Measurements from ENCODE around the gene ACLY.
"Not testable (repeated sequence)": the region's sequence is repeated elsewhere in the genome, so short reads cannot be mapped to it uniquely, and the experiment has no call there.

Gene ACLY

DNA sequence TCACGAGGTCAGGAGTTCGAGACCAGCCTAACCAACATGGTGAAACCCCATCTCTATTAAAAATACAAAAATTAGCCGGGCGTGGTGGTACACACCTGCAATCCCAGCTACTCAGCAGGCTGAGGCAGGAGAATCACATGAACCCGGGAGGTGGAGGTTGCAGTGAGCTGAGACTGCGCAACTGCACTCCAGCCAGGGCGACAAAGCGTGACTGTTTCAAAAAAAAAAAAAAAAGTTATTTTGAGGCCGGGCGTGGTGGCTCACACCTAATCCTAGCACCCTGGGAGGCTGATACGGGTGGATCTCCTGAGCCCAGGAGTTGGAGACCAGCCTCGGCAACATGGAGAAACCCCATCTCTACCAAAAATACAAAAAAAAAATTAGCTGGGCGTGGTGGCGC is 67.4 kb downstream of the ACLY start:
- Mint-ChIP-seq H3K36me3 (ENCODE audit: low read depth) (peaks cover 33% of the 10 kb centered on the region), H3K4me1 (peaks cover 22% of the 10 kb centered on the region)
- not testable (repeated sequence) for DNase-seq, ATAC-seq, H3K9me3 Mint-ChIP-seq, H3K4me3 Mint-ChIP-seq, H3K27me3 Mint-ChIP-seq, H3K27ac Mint-ChIP-seq

DNA sequence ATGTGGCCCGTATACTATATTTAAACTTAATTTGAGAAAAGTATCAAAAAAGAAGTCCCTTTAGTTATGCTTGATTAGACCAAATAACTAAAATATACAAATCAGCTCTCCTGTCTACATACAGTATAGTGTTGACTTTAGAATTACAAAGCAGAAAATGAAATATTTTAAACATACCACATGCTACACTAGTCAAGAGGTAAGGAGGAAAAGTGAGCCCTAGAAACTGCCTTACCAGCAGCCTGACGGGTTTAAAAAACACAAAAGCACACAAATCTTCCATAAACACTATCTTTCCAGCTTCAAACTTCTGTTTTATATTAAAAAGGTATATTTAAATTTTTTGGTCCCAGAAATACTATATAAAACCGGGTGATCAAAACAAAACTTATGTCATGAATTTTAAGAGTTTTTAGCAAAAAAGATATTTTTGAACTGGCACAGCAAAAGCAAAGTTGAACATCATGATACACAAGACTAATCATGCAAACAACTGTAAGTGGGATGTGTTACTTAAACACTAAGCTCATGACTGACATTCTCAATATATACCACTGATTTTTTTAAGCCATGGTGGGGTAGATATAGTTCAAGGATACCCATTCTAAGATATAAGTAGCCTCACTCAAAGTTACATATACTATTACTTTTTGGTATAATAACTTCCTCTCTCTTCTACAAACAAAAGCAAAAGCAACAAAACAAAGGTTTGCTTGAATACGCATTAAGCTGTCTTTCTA is 69.3 kb downstream of the ACLY start:
- Mint-ChIP-seq H3K4me1 (peaks cover 19% of the 10 kb centered on the region), H3K27me3 (no peaks in the 10 kb centered on the region), H3K9me3 (no peaks in the 10 kb centered on the region), H3K36me3 (ENCODE audit: low read depth) (peaks cover 24% of the 10 kb centered on the region), H3K4me3 (no peak overlapping the region), H3K27ac (no peak overlapping the region)
- ATAC-seq (no peak), DNase-seq (no peak)

DNA sequence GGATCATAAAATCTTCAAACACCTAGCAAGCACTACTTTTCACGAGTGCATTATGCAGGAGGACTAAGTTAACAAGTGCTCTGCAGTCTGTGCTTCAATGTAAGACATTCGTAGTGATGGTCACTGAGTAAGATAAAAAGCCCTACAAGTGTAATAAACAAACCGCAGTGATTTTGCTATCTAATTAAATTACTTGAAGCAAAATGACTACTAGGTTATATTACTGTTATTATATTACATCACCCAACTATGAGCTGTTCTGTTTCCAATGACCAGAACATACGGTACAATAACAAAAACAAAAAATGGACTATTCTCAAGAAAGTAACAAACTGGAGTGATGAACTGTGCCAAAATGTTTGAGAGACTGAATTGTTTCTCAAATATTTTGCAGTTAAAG is 70.0 kb downstream of the ACLY start:
- Mint-ChIP-seq H3K9me3 (no peaks in the 10 kb centered on the region), H3K36me3 (ENCODE audit: low read depth) (peaks cover 18% of the 10 kb centered on the region), H3K4me1 (peaks cover 19% of the 10 kb centered on the region), H3K27me3 (no peaks in the 10 kb centered on the region), H3K4me3 (no peak overlapping the region), H3K27ac (no peak overlapping the region)
- DNase-seq (no peak), ATAC-seq (no peak)

DNA sequence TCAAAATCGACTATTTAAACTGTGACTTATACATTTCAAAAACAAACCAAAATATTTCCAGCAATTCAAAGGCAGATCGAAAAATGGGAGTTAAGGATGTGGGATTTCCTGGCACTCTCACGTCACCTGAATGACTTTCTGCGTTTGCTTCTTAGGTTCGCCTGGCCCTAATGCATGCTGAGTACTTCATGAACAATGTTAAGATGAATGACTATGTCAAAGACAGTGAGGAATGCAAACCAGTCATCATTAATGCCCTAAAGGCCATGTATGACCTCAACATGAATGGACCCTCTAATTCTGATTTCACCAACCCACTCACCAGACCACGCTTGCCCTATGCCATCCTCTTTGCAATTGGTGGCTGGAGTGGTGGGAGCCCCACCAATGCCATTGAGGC is 73.8 kb downstream of the ACLY start:
- H3K4me3 Mint-ChIP-seq: no peak overlapping the region
- ATAC-seq (no peak), DNase-seq (no peak)
- H3K4me1 Mint-ChIP-seq: peaks cover 3% of the 10 kb centered on the region
- no peak overlapping the region for H3K27ac Mint-ChIP-seq
- no peaks in the 10 kb centered on the region for H3K9me3 Mint-ChIP-seq
- H3K36me3 Mint-ChIP-seq (ENCODE audit: low read depth): peaks cover 2% of the 10 kb centered on the region
- H3K27me3 Mint-ChIP-seq: no peaks in the 10 kb centered on the region

DNA sequence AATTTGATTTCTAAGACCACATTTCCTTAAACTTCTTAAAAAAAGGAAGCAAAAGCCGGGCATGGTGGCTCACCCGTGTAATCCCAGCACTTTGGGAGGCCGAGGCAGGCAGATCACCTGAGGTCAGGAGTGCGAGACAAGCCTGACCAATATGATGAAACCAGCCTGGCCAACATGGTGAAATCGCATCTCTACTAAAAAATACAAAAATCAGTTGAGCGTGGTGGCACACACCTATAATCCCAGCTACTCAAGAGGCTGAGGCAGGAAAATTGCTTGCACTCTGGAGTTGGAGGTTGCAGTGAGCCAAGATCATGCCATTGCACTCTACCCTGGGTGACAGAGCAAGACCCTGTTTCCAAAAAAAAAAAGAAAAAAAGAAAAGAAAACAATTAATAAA is 78.0 kb downstream of the ACLY start:
- not testable (repeated sequence) for H3K4me3 Mint-ChIP-seq; H3K36me3 Mint-ChIP-seq (ENCODE audit: low read depth); DNase-seq; ATAC-seq; H3K9me3 Mint-ChIP-seq; H3K4me1 Mint-ChIP-seq; H3K27me3 Mint-ChIP-seq; H3K27ac Mint-ChIP-seq

DNA sequence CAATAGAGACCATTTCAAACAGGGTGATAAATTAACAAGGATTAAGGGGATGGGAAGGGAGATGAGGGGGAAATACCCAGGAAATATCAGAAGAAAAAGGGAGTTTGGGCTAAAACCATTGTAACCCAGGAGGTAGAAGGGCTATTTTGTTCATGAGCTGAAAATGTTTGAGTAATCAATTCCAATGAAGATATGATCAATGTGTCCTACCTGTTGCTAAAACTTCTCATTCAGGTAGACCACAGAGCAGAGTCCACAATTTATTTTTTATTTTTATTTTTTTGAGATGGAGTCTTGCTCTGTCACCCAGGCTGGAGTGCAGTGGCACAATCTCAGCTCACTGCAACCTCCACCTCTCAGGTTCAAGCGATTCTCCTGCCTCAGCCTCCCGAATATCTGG is 79.3 kb downstream of the ACLY start:
- H3K27ac Mint-ChIP-seq; H3K36me3 Mint-ChIP-seq (ENCODE audit: low read depth); H3K4me3 Mint-ChIP-seq; H3K27me3 Mint-ChIP-seq; DNase-seq; ATAC-seq; H3K9me3 Mint-ChIP-seq: not testable (repeated sequence)
- H3K4me1 Mint-ChIP-seq: peaks cover 13% of the 10 kb centered on the region

DNA sequence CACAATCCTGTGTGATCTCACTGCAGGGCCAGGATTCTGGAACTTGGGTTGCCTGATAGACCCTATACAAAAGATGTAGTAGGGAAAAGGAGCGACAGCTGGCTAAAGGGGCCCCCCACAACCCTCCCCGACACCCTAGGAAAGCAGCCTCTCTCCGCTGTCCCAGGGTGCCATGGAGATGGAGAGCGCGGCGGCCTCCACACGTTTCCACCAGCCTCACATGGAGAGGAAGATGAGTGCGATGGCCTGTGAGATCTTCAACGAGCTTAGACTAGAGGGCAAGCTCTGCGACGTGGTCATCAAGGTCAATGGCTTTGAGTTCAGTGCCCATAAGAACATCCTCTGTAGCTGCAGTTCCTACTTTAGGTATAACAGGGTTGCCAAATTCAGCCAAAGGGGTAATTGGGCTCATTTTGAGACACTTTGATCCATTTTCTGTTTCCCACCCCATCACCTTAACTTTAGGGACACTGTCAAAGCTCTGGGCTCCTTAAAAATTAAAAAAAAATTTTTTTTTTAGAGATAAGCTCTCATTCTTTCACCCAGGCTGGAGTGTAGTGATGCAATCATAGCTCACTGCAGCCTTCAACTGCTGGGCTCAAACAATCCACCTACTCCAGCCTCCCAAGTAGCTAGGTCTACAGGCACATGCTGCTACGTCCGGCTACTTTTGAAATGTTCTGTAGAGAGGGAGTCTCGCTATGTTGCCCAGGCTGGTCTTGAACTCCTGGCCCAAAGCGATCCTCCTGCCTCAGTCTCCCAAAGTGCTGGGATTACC is 80.8 kb downstream of the ACLY start, which contains the start of gene KLHL10:
Gene KLHL10, plus strand, starts transcription at position 65 of the 778 bp plus-strand sequence. Its CDS starts 108 bp downstream, at position 173.
- peaks cover 3% of the 10 kb centered on the region for H3K27me3 Mint-ChIP-seq
- H3K27ac Mint-ChIP-seq: peak within 1 kb of the TSS; percentile 56
- no peak for DNase-seq
- peaks cover 13% of the 10 kb centered on the region for H3K4me1 Mint-ChIP-seq
- ATAC-seq: no peak
- no peaks in the 10 kb centered on the region for H3K9me3 Mint-ChIP-seq
- H3K4me3 Mint-ChIP-seq: peak within 1 kb of the TSS; percentile 86
- H3K36me3 Mint-ChIP-seq (ENCODE audit: low read depth): peaks cover 5% of the 10 kb centered on the region

DNA sequence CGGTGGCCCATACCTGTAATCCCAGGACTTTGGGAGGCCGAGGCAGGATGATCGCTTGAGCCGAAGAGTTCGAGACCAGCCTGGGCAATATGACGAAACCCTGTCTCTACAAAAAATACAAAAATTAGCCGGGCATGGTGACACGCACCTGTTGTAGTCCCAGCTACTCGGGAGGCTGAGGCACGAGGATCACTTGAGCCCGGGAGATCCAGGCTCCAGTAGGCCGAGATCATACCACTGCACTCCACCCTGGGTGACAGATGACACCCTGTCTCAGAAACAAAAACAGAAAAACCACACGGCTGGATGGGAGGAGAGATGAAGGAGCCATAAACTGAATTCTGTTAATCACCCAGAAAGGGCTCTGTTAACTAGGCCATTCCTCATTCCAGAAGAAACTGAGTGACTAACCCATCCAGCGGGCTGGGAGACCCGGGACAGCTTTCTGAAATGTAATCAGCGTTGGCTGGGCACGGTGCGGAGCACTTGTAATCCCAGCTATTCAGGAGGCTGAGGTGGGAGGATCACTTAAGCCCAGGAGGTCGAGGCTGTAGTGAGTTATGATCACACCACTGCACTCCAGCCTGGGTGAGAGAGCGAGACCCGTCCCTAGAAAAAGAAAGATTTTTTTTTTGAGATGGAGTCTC is 82.1 kb downstream of the ACLY start:
- H3K27me3 Mint-ChIP-seq: peaks cover 3% of the 10 kb centered on the region
- ATAC-seq: no peak
- H3K27ac Mint-ChIP-seq: peak overlapping the region; percentile 56
- H3K36me3 Mint-ChIP-seq (ENCODE audit: low read depth): peaks cover 7% of the 10 kb centered on the region
- DNase-seq: no peak
- no peaks in the 10 kb centered on the region for H3K9me3 Mint-ChIP-seq
- H3K4me1 Mint-ChIP-seq: peaks cover 13% of the 10 kb centered on the region
- peak overlapping the region; percentile 86 for H3K4me3 Mint-ChIP-seq

DNA sequence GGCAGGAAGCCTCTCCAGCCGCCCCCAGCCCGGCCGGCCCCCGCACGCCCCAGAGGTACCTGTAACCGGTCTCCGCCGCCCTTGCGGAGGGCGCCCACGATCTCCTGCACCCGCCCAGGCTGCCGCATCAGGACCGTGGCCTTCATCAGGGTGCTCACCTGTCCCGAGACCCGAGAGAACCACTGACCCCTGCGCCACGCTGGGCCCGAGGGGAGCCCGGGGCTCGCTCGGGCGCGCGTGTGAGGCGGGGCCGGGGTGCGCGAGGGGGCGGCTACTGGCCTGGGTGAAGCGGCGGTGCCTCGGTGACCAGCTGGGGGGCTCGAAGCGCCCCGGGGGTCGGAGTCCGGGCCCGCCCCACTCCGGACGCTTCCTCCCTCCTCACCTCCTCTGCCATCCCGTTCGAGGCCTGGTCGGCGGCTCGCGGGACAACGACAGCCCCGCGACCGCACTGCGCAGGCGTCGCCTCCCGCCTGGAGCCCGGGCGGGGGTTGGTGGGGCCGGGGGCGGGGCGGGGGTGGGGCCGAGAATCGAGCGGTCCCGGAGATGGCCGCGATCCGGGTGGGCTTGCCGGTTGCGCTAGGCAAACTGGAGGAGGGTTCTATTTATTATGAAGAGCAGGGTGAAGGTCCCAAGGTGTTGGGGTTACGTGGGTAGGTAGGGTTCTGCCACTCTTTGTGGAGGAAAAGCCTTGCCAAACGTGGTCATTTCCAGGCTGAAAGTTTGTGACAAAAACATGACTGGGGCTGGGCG is 82.8 kb downstream of the ACLY start, which contains the start of gene NT5C3B:
Gene NT5C3B, minus strand, starts transcription at position 433 of the 750 bp plus-strand sequence. Its CDS starts 39 bp downstream, at position 394.
- peak within 1 kb of the TSS; percentile 86 for H3K4me3 Mint-ChIP-seq
- peaks cover 3% of the 10 kb centered on the region for H3K27me3 Mint-ChIP-seq
- peak within 1 kb of the TSS; percentile 81 for H3K27ac Mint-ChIP-seq
- H3K4me1 Mint-ChIP-seq: peaks cover 13% of the 10 kb centered on the region
- peaks cover 7% of the 10 kb centered on the region for H3K36me3 Mint-ChIP-seq (ENCODE audit: low read depth)
- H3K9me3 Mint-ChIP-seq: no peaks in the 10 kb centered on the region
- DNase-seq: peak; percentile 57
- peak; percentile 68 for ATAC-seq

DNA sequence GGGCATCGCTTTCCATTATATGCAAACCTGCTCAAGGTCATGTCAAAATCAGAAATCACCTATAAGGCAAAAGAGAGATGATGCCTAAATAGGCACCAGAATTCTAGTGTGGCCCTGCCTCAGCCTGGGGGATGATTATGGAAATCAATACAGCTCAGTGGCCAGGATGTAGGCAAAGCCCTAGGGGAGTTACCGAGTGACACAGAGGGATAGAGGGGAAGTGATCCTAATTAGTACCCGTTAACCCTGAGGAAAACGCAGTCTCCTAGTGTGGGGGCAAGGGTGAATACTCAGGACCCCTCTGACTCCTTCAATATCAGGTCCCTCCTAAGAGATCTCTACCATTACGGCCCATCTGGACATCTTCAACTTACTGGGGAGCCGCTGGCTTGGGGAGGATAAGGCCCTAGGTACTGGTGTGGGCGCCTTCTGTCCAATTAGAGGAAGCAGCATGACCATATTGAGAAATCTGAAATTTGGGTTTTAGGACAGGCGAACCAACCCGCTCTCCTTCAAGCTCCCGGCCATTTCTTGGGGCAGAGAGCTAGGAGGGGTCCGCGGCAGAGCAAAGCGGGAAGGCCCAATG is 83.4 kb downstream of the ACLY start:
- Mint-ChIP-seq H3K4me1 (peaks cover 13% of the 10 kb centered on the region), H3K27me3 (peaks cover 3% of the 10 kb centered on the region), H3K27ac (peak overlapping the region; percentile 81), H3K9me3 (no peaks in the 10 kb centered on the region), H3K36me3 (ENCODE audit: low read depth) (peaks cover 7% of the 10 kb centered on the region), H3K4me3 (peak overlapping the region; percentile 86)
- ATAC-seq (peak; percentile 35), DNase-seq (no peak)

DNA sequence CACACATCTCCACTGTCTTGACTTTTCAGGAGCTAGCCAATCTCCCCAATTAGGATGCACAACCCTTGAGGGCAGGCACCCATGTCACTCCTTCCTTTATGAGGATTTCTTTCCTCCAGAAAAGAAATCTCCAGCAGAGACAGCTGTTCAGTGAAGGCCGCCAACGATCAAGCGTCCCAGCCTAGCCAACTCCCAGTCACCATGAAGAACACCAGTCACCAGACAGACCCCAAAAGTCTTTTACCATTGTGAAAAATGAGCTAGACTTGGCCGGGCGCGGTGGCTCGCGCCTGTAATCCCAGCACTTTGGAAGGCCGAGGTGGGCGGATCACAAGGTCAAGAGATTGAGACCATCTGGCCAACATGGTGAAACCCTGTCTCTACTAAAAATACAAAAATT is 88.8 kb downstream of the ACLY start:
- not testable (repeated sequence) for ATAC-seq

DNA sequence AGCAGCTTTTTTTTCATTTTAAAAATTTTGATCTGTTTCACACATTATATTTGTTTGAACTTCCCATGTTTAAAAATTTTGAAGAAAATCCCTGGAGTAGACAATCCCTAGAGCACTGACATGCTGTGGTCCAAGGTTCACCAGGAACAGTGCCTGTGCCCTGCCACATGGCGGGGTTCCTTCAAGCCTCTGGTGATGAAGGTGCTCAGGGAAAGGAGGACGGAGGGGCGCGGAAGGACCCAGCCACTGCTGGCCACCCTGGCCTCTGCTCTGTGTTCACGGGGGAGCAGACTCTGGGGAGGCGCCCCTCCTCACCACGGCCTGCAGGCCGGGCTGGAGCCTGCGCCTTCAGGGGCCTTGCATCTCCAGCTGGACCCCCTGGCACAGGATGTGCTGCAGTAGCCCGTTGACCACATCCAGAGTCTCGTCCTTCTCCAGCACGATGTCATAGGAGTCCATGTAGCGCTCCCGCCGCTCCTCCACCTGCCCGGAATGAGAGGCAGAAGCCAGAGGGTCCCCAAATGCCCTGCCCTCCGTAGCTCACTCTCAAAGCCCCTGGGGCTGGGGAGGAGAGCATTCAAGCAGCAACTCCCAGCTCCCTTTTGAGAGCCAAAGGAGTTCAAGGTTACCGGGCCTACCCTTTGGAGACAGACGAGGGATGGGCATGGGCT is 93.4 kb downstream of the ACLY start:
- Mint-ChIP-seq H3K4me3 (no peak overlapping the region), H3K4me1 (no peaks in the 10 kb centered on the region), H3K27ac (no peak overlapping the region), H3K36me3 (ENCODE audit: low read depth) (peaks cover 4% of the 10 kb centered on the region), H3K27me3 (no peaks in the 10 kb centered on the region), H3K9me3 (no peaks in the 10 kb centered on the region)
- no peak for ATAC-seq
- no peak for DNase-seq

More for the DNA sequence above, 88.8 kb downstream of the ACLY start:
- not testable (repeated sequence) for H3K27me3 Mint-ChIP-seq, H3K4me3 Mint-ChIP-seq, H3K27ac Mint-ChIP-seq, H3K4me1 Mint-ChIP-seq, DNase-seq, H3K9me3 Mint-ChIP-seq
- peaks cover 10% of the 10 kb centered on the region for H3K36me3 Mint-ChIP-seq (ENCODE audit: low read depth)

DNA sequence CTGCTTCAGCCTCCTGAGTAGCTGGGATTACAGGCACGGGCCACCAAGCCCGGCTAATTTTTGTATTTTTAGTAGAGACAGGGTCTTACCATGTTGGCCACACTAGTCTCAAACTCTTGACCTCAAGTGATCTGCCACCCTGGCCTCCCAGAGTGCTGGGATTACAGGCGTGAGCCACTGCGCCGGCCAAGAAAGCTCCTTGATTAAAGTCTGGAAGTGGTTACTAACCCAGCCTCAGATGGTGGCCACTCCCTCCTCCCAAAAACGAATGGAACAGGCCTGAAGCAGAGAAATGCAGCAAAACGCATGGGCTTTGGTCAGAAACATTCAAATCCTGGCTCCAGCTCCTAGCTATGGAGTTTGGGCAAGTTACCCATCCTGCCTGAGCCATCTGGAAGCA is 94.7 kb downstream of the ACLY start:
- no peak overlapping the region for H3K4me3 Mint-ChIP-seq
- no peaks in the 10 kb centered on the region for H3K27me3 Mint-ChIP-seq
- no peak overlapping the region for H3K27ac Mint-ChIP-seq
- no peaks in the 10 kb centered on the region for H3K9me3 Mint-ChIP-seq
- DNase-seq (no peak), ATAC-seq (no peak)
- no peaks in the 10 kb centered on the region for H3K4me1 Mint-ChIP-seq
- peaks cover 4% of the 10 kb centered on the region for H3K36me3 Mint-ChIP-seq (ENCODE audit: low read depth)

Data from activated naive CD8-positive, alpha-beta T cell treated with anti-CD3 and anti-CD28 coated beads, Interleukin-2, amount 50 U/mL, for 24 hours (primary cell).